Lower leg skin (tissue), 3 donors: ENCODE data around the gene COX6B1.
A peak's percentile ranks its signal among the peaks of the same experiment; 100 is the strongest.

Source experiments
- POLR2A ChIP-seq, 2 donors: fragments of 450-650 bp; IDR thresholded peaks; one replicate each; pipeline ENCODE4 v1.6.1; 2016 to 2017; ENCODE audit warnings: antibody characterized with exemption in 2 of 2, mild to moderate bottlenecking in 1 of 2, moderate library complexity in 1 of 2
- TF ChIP-seq, protein P1 (sequence below), 3 donors: fragments of 450-650 bp; IDR thresholded peaks; one replicate each; pipeline ENCODE4 v1.5.1; 2016; ENCODE audit warnings: antibody characterized with exemption in 3 of 3, mild to moderate bottlenecking in 3 of 3, moderate library complexity in 2 of 3

DNA sequence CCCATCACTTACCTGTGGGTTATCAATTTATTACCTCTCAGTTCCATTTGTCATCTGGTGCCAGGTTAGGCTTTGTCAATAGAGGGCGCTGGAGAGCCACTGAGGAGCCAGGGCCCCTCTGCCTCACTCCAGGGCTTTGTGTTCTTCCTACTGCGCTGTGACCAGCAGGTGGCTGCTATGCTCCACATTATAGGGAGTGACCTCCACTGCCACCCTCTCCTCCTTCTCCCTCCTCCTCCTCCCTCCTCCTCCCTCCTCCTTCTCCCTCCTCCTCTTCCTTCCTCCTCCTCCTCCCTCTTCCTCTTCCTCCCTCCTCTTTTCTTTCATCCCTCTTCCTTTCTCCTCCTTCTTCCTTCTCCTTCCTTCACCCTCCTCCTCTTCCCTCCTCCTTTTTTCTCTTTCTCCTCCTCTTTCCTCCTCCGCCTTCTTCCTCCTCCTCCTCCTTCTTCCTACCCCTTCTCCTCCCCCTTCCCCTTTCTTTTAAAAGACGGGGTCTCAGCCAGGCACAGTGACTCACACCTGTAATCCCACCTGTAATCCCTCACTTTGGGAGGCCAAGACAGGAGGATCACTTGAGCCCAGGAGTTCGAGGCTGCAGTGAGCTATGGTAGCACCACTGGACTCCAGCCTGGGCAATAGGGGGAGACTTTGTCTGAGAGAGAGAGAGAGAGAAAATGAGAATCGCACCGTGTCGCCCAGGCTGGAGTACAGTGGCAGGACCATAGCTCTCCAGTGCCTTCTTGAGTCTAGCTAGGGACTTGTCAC is 45.9 kb downstream of the COX6B1 start:
- TF ChIP-seq, protein P1, sequence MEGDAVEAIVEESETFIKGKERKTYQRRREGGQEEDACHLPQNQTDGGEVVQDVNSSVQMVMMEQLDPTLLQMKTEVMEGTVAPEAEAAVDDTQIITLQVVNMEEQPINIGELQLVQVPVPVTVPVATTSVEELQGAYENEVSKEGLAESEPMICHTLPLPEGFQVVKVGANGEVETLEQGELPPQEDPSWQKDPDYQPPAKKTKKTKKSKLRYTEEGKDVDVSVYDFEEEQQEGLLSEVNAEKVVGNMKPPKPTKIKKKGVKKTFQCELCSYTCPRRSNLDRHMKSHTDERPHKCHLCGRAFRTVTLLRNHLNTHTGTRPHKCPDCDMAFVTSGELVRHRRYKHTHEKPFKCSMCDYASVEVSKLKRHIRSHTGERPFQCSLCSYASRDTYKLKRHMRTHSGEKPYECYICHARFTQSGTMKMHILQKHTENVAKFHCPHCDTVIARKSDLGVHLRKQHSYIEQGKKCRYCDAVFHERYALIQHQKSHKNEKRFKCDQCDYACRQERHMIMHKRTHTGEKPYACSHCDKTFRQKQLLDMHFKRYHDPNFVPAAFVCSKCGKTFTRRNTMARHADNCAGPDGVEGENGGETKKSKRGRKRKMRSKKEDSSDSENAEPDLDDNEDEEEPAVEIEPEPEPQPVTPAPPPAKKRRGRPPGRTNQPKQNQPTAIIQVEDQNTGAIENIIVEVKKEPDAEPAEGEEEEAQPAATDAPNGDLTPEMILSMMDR (IDR thresholded peaks at IDR 0.05): peak in 2 of 3 donors; percentile 5 to 98
- no peak for TF ChIP-seq POLR2A (IDR thresholded peaks at IDR 0.05)
